IPS-NIHi7 (cell line): ENCODE results near the gene CGB2.
A peak's percentile ranks its signal among the peaks of the same experiment; 100 is the strongest.
"Not testable (repeated sequence)": the region's sequence is repeated elsewhere in the genome, so short reads cannot be mapped to it uniquely, and the experiment has no call there.

ENCODE experiments used
- DNase-seq: peaks from one replicate; pipeline ENCODE4 v3.0.0; 2012; ENCODE audit warnings: mixed read lengths; ENCODE audit errors: extremely low spot score

CGB2 gene

GRCh38 chr19:49010453-49010852 lies 21.2 kb upstream of the CGB2 start:
- DNase-seq = no peak

- no peak for DNase-seq
Measured at GRCh38 chr19:49011194-49011593, 20.5 kb upstream of the CGB2 start.

GRCh38 chr19:49014123-49014869 lies 17.4 kb upstream of the CGB2 start:
- no peak for DNase-seq

- DNase-seq = no peak
Measured at GRCh38 chr19:49014870-49015255, 16.8 kb upstream of the CGB2 start.

- no peak for DNase-seq
Measured at GRCh38 chr19:49016067-49016839, 15.4 kb upstream of the CGB2 start.

- DNase-seq = no peak
Measured at GRCh38 chr19:49017041-49017665, 14.5 kb upstream of the CGB2 start, which contains the start of gene LHB. Gene LHB, minus strand, starts transcription at chr19:49017091. Its CDS starts 10 bp downstream, at chr19:49017081.

GRCh38 chr19:49017666-49018351 lies 13.9 kb upstream of the CGB2 start:
- peak; percentile 85 for DNase-seq

- DNase-seq = not testable (repeated sequence)
Measured at GRCh38 chr19:49018388-49019241, 13.1 kb upstream of the CGB2 start.

- DNase-seq = peak; percentile 79
Measured at GRCh38 chr19:49019242-49019932, 12.3 kb upstream of the CGB2 start.

- peak; percentile 41 for DNase-seq
Measured at GRCh38 chr19:49020342-49020741, 11.3 kb upstream of the CGB2 start.

- DNase-seq = no peak
Measured at GRCh38 chr19:49020931-49021895, 10.5 kb upstream of the CGB2 start.

- DNase-seq = no peak
Measured at GRCh38 chr19:49022116-49022515, 9.6 kb upstream of the CGB2 start.

GRCh38 chr19:49024233-49024632 lies 7.5 kb upstream of the CGB2 start, which contains the start of gene CGB3:
Gene CGB3, minus strand, starts transcription at chr19:49024333. Its CDS starts 362 bp downstream, at chr19:49023971.
- DNase-seq = not testable (repeated sequence)

- DNase-seq = not testable (repeated sequence)
Measured at GRCh38 chr19:49025088-49025487, 6.6 kb upstream of the CGB2 start.

- not testable (repeated sequence) for DNase-seq
Measured at GRCh38 chr19:49025599-49025998, 6.1 kb upstream of the CGB2 start.

- not testable (repeated sequence) for DNase-seq
Measured at GRCh38 chr19:49028686-49029085, 3.0 kb upstream of the CGB2 start.

GRCh38 chr19:49029749-49030148 lies 1.9 kb upstream of the CGB2 start:
- not testable (repeated sequence) for DNase-seq

- not testable (repeated sequence) for DNase-seq
Measured at GRCh38 chr19:49030323-49030722, 1.4 kb upstream of the CGB2 start.

GRCh38 chr19:49036815-49037214 lies 5.1 kb downstream of the CGB2 start, which contains the start of gene CGB1:
Gene CGB1, minus strand, starts transcription at chr19:49036895. Its CDS starts 184 bp downstream, at chr19:49036711.
- DNase-seq = peak; percentile 54
